ENCODE data around the gene OR2F1.
"Not testable (repeated sequence)": the region's sequence is repeated elsewhere in the genome, so short reads cannot be mapped to it uniquely, and the experiment has no call there.

The OR2F1 gene

DNA sequence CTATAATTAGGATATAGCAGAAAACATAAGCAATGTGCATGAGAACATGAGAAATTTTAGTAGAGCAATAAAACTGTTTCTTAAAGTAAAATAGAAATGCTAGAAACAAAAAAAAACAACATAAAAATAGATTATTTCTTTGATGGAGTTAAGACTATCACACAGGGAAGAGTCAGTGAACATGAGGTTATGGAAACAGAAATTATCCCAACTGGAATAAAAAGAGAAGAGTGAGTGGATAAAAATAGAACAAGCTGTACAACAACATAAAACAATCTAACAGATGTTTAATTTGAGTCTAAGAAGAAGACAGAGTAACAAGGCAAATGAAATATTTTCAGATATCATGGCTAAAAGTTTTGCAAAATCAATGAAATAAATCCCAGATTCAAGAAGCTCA, 38.0 kb downstream of the OR2F1 start:
- Histone ChIP-seq H3K9ac (ENCODE audit: low read length) (no peak overlapping the region), H3K4me3 (ENCODE audit: low read length) (no peak overlapping the region), H3K4me1 (ENCODE audit: control insufficient read depth, insufficient read depth, low read length) (no peaks in the 10 kb centered on the region), H3K36me3 (ENCODE audit: control insufficient read depth, insufficient read depth, low read length) (no peaks in the 10 kb centered on the region), H3K9me3 (ENCODE audit: control insufficient read depth, low read length) (no peaks in the 10 kb centered on the region), H3K27me3 (ENCODE audit: control insufficient read depth, insufficient read depth, low read length) (no peaks in the 10 kb centered on the region)

DNA sequence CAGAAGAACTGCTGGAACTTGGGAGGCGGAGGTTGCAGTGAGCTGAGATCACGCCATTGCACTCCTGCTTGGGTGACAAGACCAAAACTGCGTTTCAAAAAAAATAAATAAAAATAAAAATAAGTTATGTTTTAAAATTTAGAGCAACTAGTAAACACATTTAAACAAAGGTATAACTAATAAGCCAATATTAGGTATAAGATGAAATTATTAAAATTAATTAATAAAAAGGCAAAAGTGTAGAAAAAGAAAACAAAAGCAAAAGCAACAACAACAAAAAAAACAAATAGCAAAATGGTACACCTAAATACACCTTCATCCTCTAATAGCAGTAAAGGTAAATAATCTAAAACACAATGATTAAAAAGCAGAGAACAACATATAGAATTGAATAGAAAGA, 39.3 kb downstream of the OR2F1 start:
- H3K27me3 ChIP-seq (ENCODE audit: control insufficient read depth, insufficient read depth, low read length): no peaks in the 10 kb centered on the region
- no peaks in the 10 kb centered on the region for H3K36me3 ChIP-seq (ENCODE audit: control insufficient read depth, insufficient read depth, low read length)
- H3K9ac ChIP-seq (ENCODE audit: low read length): no peak overlapping the region
- H3K4me1 ChIP-seq (ENCODE audit: control insufficient read depth, insufficient read depth, low read length): no peaks in the 10 kb centered on the region
- no peak overlapping the region for H3K4me3 ChIP-seq (ENCODE audit: low read length)
- no peaks in the 10 kb centered on the region for H3K9me3 ChIP-seq (ENCODE audit: control insufficient read depth, low read length)

DNA sequence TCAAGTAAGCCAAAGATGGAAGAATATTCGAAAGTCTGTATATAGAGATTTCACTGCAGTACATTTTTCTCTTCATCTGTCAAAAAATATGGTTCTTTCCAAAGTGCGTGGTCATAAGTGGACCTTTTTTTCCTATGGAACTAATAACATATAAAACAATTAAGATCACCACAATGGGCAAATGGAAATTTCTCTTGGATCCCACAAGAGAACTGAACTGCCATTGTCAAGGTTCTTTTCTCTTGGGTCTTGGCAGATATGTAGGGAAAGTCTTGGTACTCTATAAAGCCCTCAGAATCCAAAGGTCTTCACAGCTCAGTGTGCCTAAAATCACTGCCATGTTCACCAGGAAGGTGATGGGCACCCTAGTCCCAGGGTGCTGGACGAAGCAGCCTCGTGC, 45.4 kb downstream of the OR2F1 start, which contains the start of gene OR6B1:
TSS of gene OR6B1 (plus strand) at position 301 of the 400 bp plus-strand sequence. CDS start 3,677 bp downstream, outside the sequence.
- no peaks in the 10 kb centered on the region for H3K27me3 ChIP-seq (ENCODE audit: control insufficient read depth, insufficient read depth, low read length)
- no peaks in the 10 kb centered on the region for H3K36me3 ChIP-seq (ENCODE audit: control insufficient read depth, insufficient read depth, low read length)
- H3K4me3 ChIP-seq (ENCODE audit: low read length): no peak within 1 kb of the TSS
- no peaks in the 10 kb centered on the region for H3K9me3 ChIP-seq (ENCODE audit: control insufficient read depth, low read length)
- no peak within 1 kb of the TSS for H3K9ac ChIP-seq (ENCODE audit: low read length)
- no peaks in the 10 kb centered on the region for H3K4me1 ChIP-seq (ENCODE audit: control insufficient read depth, insufficient read depth, low read length)

DNA sequence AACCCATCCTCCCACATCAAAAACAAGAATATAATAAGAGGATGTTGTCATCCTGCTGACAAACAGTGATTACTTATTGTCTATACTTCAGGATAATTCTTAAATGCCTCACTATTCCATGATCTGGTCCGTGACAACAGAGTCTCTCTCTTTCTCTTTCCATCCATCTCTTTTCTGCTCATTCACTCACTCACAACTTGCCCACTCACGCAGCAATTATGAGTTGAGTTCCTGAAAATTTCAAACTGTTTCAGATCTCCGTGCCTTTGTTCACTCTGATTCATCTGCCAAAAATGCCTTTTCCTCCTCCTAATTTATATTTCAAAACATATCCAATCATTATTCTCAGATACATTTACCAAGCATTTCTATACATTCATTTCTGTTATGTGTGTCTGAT, 46.9 kb downstream of the OR2F1 start:
- Histone ChIP-seq H3K9ac (ENCODE audit: low read length) (no peak overlapping the region), H3K9me3 (ENCODE audit: control insufficient read depth, low read length) (no peaks in the 10 kb centered on the region), H3K4me3 (ENCODE audit: low read length) (no peak overlapping the region), H3K27me3 (ENCODE audit: control insufficient read depth, insufficient read depth, low read length) (no peaks in the 10 kb centered on the region), H3K36me3 (ENCODE audit: control insufficient read depth, insufficient read depth, low read length) (no peaks in the 10 kb centered on the region), H3K4me1 (ENCODE audit: control insufficient read depth, insufficient read depth, low read length) (no peaks in the 10 kb centered on the region)

DNA sequence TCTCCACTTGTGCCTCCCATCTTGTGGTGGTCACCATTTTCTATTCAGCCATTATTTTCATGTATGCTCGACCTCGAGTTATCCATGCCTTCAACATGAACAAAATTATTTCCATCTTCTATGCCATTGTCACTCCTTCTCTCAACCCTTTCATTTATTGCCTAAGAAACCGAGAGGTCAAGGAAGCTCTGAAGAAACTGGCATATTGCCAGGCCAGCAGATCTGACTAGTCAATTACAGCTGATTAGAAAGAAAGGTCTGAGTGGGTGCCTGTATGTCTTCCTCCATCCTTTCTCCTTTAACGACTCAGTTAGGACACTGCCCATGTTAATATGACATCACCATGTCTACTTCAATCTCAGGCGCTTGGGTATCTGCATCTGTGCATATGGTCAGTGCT, 50.1 kb downstream of the OR2F1 start:
- H3K36me3 ChIP-seq (ENCODE audit: control insufficient read depth, insufficient read depth, low read length): no peaks in the 10 kb centered on the region
- H3K4me3 ChIP-seq (ENCODE audit: low read length): no peak overlapping the region
- H3K4me1 ChIP-seq (ENCODE audit: control insufficient read depth, insufficient read depth, low read length): no peaks in the 10 kb centered on the region
- H3K9ac ChIP-seq (ENCODE audit: low read length): no peak overlapping the region
- H3K27me3 ChIP-seq (ENCODE audit: control insufficient read depth, insufficient read depth, low read length): no peaks in the 10 kb centered on the region
- H3K9me3 ChIP-seq (ENCODE audit: control insufficient read depth, low read length): no peaks in the 10 kb centered on the region

DNA sequence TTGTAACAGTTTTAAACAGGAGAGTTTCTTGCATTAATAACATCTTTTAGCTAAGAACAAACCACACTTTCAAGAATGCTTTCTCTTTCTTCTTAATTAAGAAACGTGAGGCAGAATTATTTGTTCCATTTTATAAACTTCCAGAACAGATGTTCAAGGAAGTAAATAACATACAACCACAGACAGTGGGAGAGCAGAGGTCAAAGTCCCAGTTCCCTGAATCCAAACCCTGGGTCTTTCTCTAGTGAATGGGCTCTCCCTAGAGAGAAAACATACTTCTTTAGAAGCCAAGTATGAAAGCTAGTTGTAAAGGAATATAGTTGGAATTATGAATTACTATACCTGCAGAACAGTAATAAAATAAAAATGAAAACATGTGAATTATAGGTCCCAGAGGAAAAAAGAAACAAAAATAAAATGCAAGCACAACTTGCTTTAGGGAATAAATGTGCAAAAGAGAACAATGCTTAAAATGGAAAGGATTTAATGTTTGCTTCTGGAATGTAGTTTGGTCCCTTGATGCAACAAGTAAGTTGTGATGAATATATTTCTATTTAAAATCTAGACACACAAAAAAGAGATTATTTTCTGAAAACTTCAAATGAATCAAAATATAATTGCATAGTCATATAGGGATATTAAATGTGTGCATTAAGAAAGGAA, 51.5 kb downstream of the OR2F1 start:
- Histone ChIP-seq H3K4me3 (ENCODE audit: low read length) (no peak overlapping the region), H3K9ac (ENCODE audit: low read length) (no peak overlapping the region), H3K4me1 (ENCODE audit: control insufficient read depth, insufficient read depth, low read length) (no peaks in the 10 kb centered on the region), H3K9me3 (ENCODE audit: control insufficient read depth, low read length) (no peaks in the 10 kb centered on the region), H3K36me3 (ENCODE audit: control insufficient read depth, insufficient read depth, low read length) (no peaks in the 10 kb centered on the region), H3K27me3 (ENCODE audit: control insufficient read depth, insufficient read depth, low read length) (no peaks in the 10 kb centered on the region)

DNA sequence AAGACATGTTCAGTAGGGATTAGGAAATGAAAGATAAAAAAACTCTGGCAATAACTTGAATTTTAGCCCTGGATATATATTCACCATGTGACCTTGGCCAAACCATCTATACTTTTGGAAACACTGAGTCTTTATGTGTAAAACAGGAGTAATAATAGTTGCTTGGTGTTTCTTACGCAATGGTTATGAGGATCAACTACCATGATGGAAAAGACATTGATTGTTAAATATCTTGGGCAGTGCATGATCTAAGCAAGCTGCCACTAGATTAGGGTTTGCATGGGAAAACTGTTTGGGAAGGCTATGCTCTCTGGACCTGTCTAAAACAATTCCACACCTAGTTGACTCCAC, 52.0 kb downstream of the OR2F1 start:
- no peaks in the 10 kb centered on the region for H3K27me3 ChIP-seq (ENCODE audit: control insufficient read depth, insufficient read depth, low read length)
- no peak overlapping the region for H3K9ac ChIP-seq (ENCODE audit: low read length)
- no peak overlapping the region for H3K4me3 ChIP-seq (ENCODE audit: low read length)
- H3K9me3 ChIP-seq (ENCODE audit: control insufficient read depth, low read length): no peaks in the 10 kb centered on the region
- no peaks in the 10 kb centered on the region for H3K4me1 ChIP-seq (ENCODE audit: control insufficient read depth, insufficient read depth, low read length)
- H3K36me3 ChIP-seq (ENCODE audit: control insufficient read depth, insufficient read depth, low read length): no peaks in the 10 kb centered on the region

DNA sequence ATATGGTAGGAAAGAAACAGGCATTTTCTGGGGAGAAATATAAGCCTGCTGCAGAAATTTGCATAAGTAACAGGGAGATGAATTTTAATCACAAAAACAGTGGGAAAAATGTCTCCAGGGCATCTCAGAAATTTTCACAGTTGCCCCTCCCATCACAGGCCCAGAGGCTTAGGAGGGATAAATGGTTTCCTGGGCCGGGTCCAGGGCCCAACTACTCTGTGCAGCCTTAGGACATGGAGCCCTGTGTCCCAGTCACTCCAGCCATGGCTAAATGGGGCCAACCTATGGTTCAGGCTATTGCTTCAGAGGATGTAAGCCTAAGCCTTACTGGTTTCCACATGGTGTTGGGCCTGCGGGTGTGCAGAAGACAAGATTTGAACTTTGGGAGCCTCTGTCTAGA, 54.7 kb downstream of the OR2F1 start:
- no peak overlapping the region for H3K4me3 ChIP-seq (ENCODE audit: low read length)
- no peaks in the 10 kb centered on the region for H3K4me1 ChIP-seq (ENCODE audit: control insufficient read depth, insufficient read depth, low read length)
- no peak overlapping the region for H3K9ac ChIP-seq (ENCODE audit: low read length)
- no peaks in the 10 kb centered on the region for H3K36me3 ChIP-seq (ENCODE audit: control insufficient read depth, insufficient read depth, low read length)
- H3K27me3 ChIP-seq (ENCODE audit: control insufficient read depth, insufficient read depth, low read length): no peaks in the 10 kb centered on the region
- H3K9me3 ChIP-seq (ENCODE audit: control insufficient read depth, low read length): no peaks in the 10 kb centered on the region

DNA sequence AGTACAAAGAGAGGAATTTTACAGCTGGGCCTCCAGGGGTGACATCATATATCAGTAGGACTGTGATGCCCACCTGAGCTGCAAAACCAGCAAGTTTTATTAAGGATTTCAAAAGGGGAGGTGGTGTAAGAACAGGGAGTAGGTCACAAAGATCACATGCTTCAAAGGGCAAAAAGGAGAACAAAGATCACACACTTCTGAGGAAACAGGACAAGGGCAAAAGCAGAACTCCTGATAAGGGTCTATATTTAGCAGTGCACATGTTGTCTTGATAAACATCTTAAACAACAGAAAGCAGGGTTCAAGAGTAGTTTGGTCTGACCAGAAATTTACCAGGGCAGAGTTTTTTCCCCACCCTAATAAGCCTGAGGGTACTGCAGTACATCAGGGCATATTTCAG, 55.4 kb downstream of the OR2F1 start:
- H3K27me3 ChIP-seq (ENCODE audit: control insufficient read depth, insufficient read depth, low read length); H3K4me3 ChIP-seq (ENCODE audit: low read length); H3K9me3 ChIP-seq (ENCODE audit: control insufficient read depth, low read length); H3K4me1 ChIP-seq (ENCODE audit: control insufficient read depth, insufficient read depth, low read length); H3K36me3 ChIP-seq (ENCODE audit: control insufficient read depth, insufficient read depth, low read length); H3K9ac ChIP-seq (ENCODE audit: low read length): not testable (repeated sequence)

DNA sequence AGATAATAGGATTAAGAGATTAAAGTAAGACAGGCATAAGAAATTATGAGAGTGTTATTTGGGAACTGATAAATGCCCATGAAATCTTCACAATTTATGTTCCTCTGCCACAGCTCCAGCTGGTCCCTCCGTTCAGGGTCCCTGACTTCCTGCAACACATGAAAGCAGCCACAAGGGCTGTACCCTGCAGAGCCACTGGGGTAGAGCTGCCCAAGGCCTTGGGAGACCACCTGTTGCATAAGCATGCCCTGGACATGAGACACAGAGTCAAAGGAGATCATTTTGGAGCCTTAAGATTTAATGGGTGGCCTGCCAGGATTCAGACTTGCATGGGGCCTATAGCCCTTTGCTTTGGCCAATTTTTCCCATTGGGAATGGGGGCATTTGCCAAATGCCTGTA, 56.2 kb downstream of the OR2F1 start:
- H3K4me3 ChIP-seq (ENCODE audit: low read length); H3K36me3 ChIP-seq (ENCODE audit: control insufficient read depth, insufficient read depth, low read length): not testable (repeated sequence)

DNA sequence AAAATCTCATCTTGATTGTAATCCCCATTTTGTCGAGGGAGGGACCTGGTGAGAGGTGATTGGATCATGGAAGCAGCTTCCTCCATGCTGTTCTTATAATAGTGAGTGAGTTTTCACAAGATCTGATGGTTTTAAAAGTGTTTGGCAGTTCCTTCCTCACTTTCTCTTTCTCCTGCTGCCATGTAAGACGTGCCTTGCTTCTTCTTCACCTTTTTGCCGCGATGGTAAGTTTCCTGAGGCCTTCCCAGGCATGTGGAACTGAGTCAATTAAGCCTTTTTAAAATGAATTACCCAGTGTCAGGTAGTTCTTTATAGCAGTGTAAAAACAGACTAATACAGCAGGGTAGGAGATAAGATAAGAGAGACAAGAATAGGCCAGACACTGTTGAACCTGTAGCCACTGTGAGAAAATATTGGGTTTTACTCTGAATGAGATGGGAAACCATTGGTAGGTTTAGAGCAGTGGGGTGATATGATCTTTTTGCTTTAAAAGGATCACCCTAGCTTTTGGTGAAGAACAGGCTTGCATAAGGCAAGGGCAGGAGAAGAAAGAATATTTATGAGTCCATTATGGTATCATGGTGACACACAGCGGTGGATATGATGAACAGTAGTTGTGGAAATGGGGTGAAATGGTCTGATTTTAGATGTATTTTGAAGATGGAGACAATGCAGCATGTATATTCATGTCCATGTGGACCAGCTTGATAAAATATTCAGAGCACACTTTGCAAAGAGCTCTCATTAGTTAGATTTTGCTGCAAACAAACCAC, 57.0 kb downstream of the OR2F1 start:
- Histone ChIP-seq H3K27me3 (ENCODE audit: control insufficient read depth, insufficient read depth, low read length) (no peaks in the 10 kb centered on the region), H3K4me1 (ENCODE audit: control insufficient read depth, insufficient read depth, low read length) (no peaks in the 10 kb centered on the region), H3K9me3 (ENCODE audit: control insufficient read depth, low read length) (no peaks in the 10 kb centered on the region), H3K9ac (ENCODE audit: low read length) (no peak overlapping the region), H3K36me3 (ENCODE audit: control insufficient read depth, insufficient read depth, low read length) (no peaks in the 10 kb centered on the region), H3K4me3 (ENCODE audit: low read length) (no peak overlapping the region)

More for the DNA sequence above, 56.2 kb downstream of the OR2F1 start:
- H3K9ac ChIP-seq (ENCODE audit: low read length); H3K4me1 ChIP-seq (ENCODE audit: control insufficient read depth, insufficient read depth, low read length); H3K9me3 ChIP-seq (ENCODE audit: control insufficient read depth, low read length); H3K27me3 ChIP-seq (ENCODE audit: control insufficient read depth, insufficient read depth, low read length): not testable (repeated sequence)

Data from mucosa of stomach (tissue), 1 donor.